Neuronal stem cell (in vitro differentiated cells): ENCODE measurements around the gene OLFML2A.
"Not testable (repeated sequence)": the region's sequence is repeated elsewhere in the genome, so short reads cannot be mapped to it uniquely, and the experiment has no call there.

Experiments
- DNase-seq: peaks from one replicate; pipeline ENCODE4 v3.0.0-alpha.2; 2013; ENCODE audit warnings: low spot score
- H2AFZ ChIP-seq: one replicate; pipeline ENCODE4 v1.6.1; 2013; ENCODE audit warnings: mild to moderate bottlenecking, low read length, inconsistent platforms
- H2AK5ac ChIP-seq: 2 replicates; pipeline ENCODE4 v1.6.1; 2013; ENCODE audit warnings: low read depth, mild to moderate bottlenecking, inconsistent platforms, low read length, moderate library complexity, mixed read lengths
- H2BK120ac ChIP-seq: 2 replicates; pipeline ENCODE4 v1.6.1; 2013; ENCODE audit warnings: low read depth, mild to moderate bottlenecking, inconsistent platforms, low read length, moderate library complexity, mixed read lengths
- H2BK12ac ChIP-seq: one replicate; pipeline ENCODE4 v1.6.1; 2013; ENCODE audit warnings: low read length, inconsistent platforms
- H2BK15ac ChIP-seq: 2 replicates; pipeline ENCODE4 v1.6.1; 2013; ENCODE audit warnings: mild to moderate bottlenecking, low read length, inconsistent platforms, mixed read lengths
- H2BK5ac ChIP-seq: one replicate; pipeline ENCODE4 v1.6.1; 2013; ENCODE audit warnings: inconsistent platforms, mild to moderate bottlenecking, low read length, moderate library complexity
- H3K14ac ChIP-seq: one replicate; pipeline ENCODE4 v1.6.1; 2013; ENCODE audit warnings: low read length, inconsistent platforms
- H3K18ac ChIP-seq: 2 replicates; pipeline ENCODE4 v1.6.1; 2013; ENCODE audit warnings: low read length, inconsistent platforms
- H3K23ac ChIP-seq: 2 replicates; pipeline ENCODE4 v1.6.1; 2013; ENCODE audit warnings: low read depth, mild to moderate bottlenecking, mixed read lengths, low read length, inconsistent platforms; ENCODE audit not compliant: poor library complexity
- H3K27ac ChIP-seq: replicated peaks from 3 replicates; pipeline ENCODE4 v1.5.1; 2013; ENCODE audit warnings: low read length, inconsistent platforms
- H3K27me3 ChIP-seq, 3 experiments: 2 replicates each; pipeline ENCODE4 v1.6.1; 2013; ENCODE audit warnings: low read length in 3 of 3, mild to moderate bottlenecking in 2 of 3, inconsistent platforms in 1 of 3, low read depth in 1 of 3, mixed read lengths in 1 of 3, moderate library complexity in 1 of 3; ENCODE audit not compliant: control insufficient read depth in 3 of 3, insufficient read depth in 3 of 3
- H3K36me3 ChIP-seq, 2 donors: replicated peaks in 1 of 2; 2 replicates each; pipeline ENCODE4 v1.6.1; 2013; ENCODE audit warnings: low read length in 2 of 2; ENCODE audit not compliant: control insufficient read depth in 2 of 2, insufficient read depth in 2 of 2
- H3K4ac ChIP-seq: 2 replicates; pipeline ENCODE4 v1.6.1; 2013; ENCODE audit warnings: inconsistent platforms, mild to moderate bottlenecking, low read length, moderate library complexity
- H3K4me1 ChIP-seq, 2 donors: 1 replicate in 1 of 2; 2 replicates in 1 of 2; pipeline ENCODE4 v1.6.1; 2013; ENCODE audit warnings: low read length in 2 of 2, low read depth in 1 of 2; ENCODE audit not compliant: control insufficient read depth in 2 of 2, insufficient read depth in 1 of 2
- H3K4me2 ChIP-seq: one replicate; pipeline ENCODE4 v1.6.1; 2013; ENCODE audit warnings: mild to moderate bottlenecking, low read length, inconsistent platforms; ENCODE audit not compliant: insufficient read depth, poor library complexity, severe bottlenecking
- H3K4me3 ChIP-seq, 2 donors: 2 replicates each; pipeline ENCODE4 v1.5.1; 2013; ENCODE audit warnings: low read length in 2 of 2, mild to moderate bottlenecking in 2 of 2, inconsistent platforms in 1 of 2, moderate library complexity in 1 of 2
- H3K79me1 ChIP-seq: one replicate; pipeline ENCODE4 v1.6.1; 2013; ENCODE audit warnings: low read depth, mild to moderate bottlenecking, inconsistent platforms, low read length, moderate library complexity
- H3K9ac ChIP-seq: one replicate; pipeline ENCODE4 v1.6.1; 2013; ENCODE audit warnings: mild to moderate bottlenecking, low read depth, low read length, inconsistent platforms; ENCODE audit not compliant: poor library complexity
- H3K9me3 ChIP-seq, 2 donors: replicated peaks in 1 of 2; 2 replicates each; pipeline versions ENCODE3 to v1.6.1; 2013; ENCODE audit warnings: low read length in 2 of 2, mild to moderate bottlenecking in 2 of 2, inconsistent platforms in 1 of 2, low read depth in 1 of 2, mixed read lengths in 1 of 2, moderate library complexity in 1 of 2; ENCODE audit not compliant: control insufficient read depth in 2 of 2, insufficient read depth in 1 of 2
- H4K8ac ChIP-seq: one replicate; pipeline ENCODE4 v1.6.1; 2013; ENCODE audit warnings: low read depth, mild to moderate bottlenecking, inconsistent platforms, low read length, moderate library complexity
- H4K91ac ChIP-seq: one replicate; pipeline ENCODE4 v1.6.1; 2013; ENCODE audit warnings: low read length, low read depth, mild to moderate bottlenecking, inconsistent platforms; ENCODE audit not compliant: poor library complexity
- WGBS, 2 donors: extraction: QIAGEN DNeasy Blood & Tissue Kit; methylation state at CpG; one replicate each; pipeline ENCODE4 v1.1.7; 2013; ENCODE audit warnings: missing lambda C conversion rate in 2 of 2, mixed read lengths in 1 of 2; ENCODE audit not compliant: insufficient read length in 2 of 2, insufficient replicate concordance in 1 of 2; ENCODE audit errors: extremely low coverage in 2 of 2; 5-methylcytosine and 5-hydroxymethylcytosine counted together

The OLFML2A gene

GRCh38 chr9:124831642-124832364 is 54.9 kb downstream of the OLFML2A start:
- H4K8ac ChIP-seq, result no peak overlapping the region
- no peak overlapping the region for H2BK120ac ChIP-seq
- H3K4me1 ChIP-seq, result no peaks in the 10 kb centered on the region
- no peak overlapping the region for H3K18ac ChIP-seq
- peaks cover 0 to 24% (median 0%) of the 10 kb centered on the region in 3 experiments for H3K27me3 ChIP-seq
- H2BK12ac ChIP-seq, result no peak overlapping the region
- H2AK5ac ChIP-seq, result peak overlapping the region; percentile 47
- H3K79me1 ChIP-seq, result no peaks in the 10 kb centered on the region
- no peak overlapping the region for H3K4ac ChIP-seq
- no peaks in the 10 kb centered on the region for H3K36me3 ChIP-seq
- H3K27ac ChIP-seq, result no peak overlapping the region
- H4K91ac ChIP-seq, result no peak overlapping the region
- no CpG with 5 or more reads among the region's 9 CpGs for WGBS, 2 donors
- H2AFZ ChIP-seq, result peak overlapping the region; percentile 59
- H3K9ac ChIP-seq, result no peak overlapping the region
- no peak overlapping the region for H3K14ac ChIP-seq
- H3K9me3 ChIP-seq, result no peaks in the 10 kb centered on the region
- H3K4me2 ChIP-seq, result no peak overlapping the region
- H2BK5ac ChIP-seq, result no peak overlapping the region
- H2BK15ac ChIP-seq, result no peak overlapping the region
- H3K23ac ChIP-seq, result peak overlapping the region; percentile 37
- no peak for DNase-seq
- H3K4me3 ChIP-seq, result peak overlapping the region in 1 of 2 donors; percentile 13

GRCh38 chr9:124834591-124834990 is 57.7 kb downstream of the OLFML2A start:
- no peaks in the 10 kb centered on the region for H3K9me3 ChIP-seq
- H2BK120ac ChIP-seq, result no peak overlapping the region
- no peak overlapping the region for H3K9ac ChIP-seq
- H2BK5ac ChIP-seq, result peak overlapping the region; percentile 69
- H4K91ac ChIP-seq, result no peak overlapping the region
- no peak overlapping the region for H2AFZ ChIP-seq
- H2BK12ac ChIP-seq, result no peak overlapping the region
- DNase-seq, result no peak
- no peak overlapping the region for H3K4ac ChIP-seq
- H3K36me3 ChIP-seq, result no peaks in the 10 kb centered on the region
- H2BK15ac ChIP-seq, result peak overlapping the region; percentile 6
- no CpG with 5 or more reads among the region's 7 CpGs for WGBS, 2 donors
- H4K8ac ChIP-seq, result no peak overlapping the region
- H3K27me3 ChIP-seq, result peaks cover 0 to 24% (median 0%) of the 10 kb centered on the region in 3 experiments
- peak overlapping the region; percentile 41 for H3K18ac ChIP-seq
- H3K4me2 ChIP-seq, result no peak overlapping the region
- no peaks in the 10 kb centered on the region for H3K79me1 ChIP-seq
- H3K4me3 ChIP-seq, result no peak overlapping the region
- H2AK5ac ChIP-seq, result no peak overlapping the region
- H3K27ac ChIP-seq, result no peak overlapping the region
- H3K4me1 ChIP-seq, result no peaks in the 10 kb centered on the region
- H3K14ac ChIP-seq, result no peak overlapping the region
- peak overlapping the region; percentile 6 for H3K23ac ChIP-seq

- Histone ChIP-seq H3K14ac (no peak overlapping the region), H3K27ac (no peak overlapping the region), H2AFZ (peak overlapping the region; percentile 23), H3K4ac (no peak overlapping the region), H3K79me1 (no peaks in the 10 kb centered on the region), H2BK120ac (no peak overlapping the region), H3K27me3 (peaks cover 0 to 24% (median 0%) of the 10 kb centered on the region in 3 experiments), H2AK5ac (no peak overlapping the region), H3K36me3 (no peaks in the 10 kb centered on the region), H3K4me1 (no peaks in the 10 kb centered on the region), H2BK12ac (no peak overlapping the region), H4K91ac (no peak overlapping the region), H3K4me3 (no peak overlapping the region), H3K23ac (peak overlapping the region; percentile 6), H3K4me2 (no peak overlapping the region), H2BK5ac (peak overlapping the region; percentile 69), H3K18ac (peak overlapping the region; percentile 41), H2BK15ac (peak overlapping the region; percentile 6), H4K8ac (no peak overlapping the region), H3K9me3 (no peaks in the 10 kb centered on the region), H3K9ac (no peak overlapping the region)
- no CpG with 5 or more reads among the region's 13 CpGs for WGBS, 2 donors
- DNase-seq, result no peak
These were observed 58.2 kb downstream of the OLFML2A start for GRCh38 chr9:124835026-124835557.

GRCh38 chr9:124838132-124838531 is 61.2 kb downstream of the OLFML2A start:
- H3K27me3 ChIP-seq, H4K91ac ChIP-seq, H3K79me1 ChIP-seq, H2AK5ac ChIP-seq, H2BK12ac ChIP-seq, H3K27ac ChIP-seq, H3K4ac ChIP-seq, H2BK5ac ChIP-seq, H3K18ac ChIP-seq, H4K8ac ChIP-seq, H3K4me1 ChIP-seq, H3K9me3 ChIP-seq, H3K4me3 ChIP-seq, H3K36me3 ChIP-seq, H3K4me2 ChIP-seq, DNase-seq, H2BK120ac ChIP-seq, H3K9ac ChIP-seq, H3K14ac ChIP-seq, H3K23ac ChIP-seq, H2BK15ac ChIP-seq, H2AFZ ChIP-seq: not testable (repeated sequence)
- no CpG with 5 or more reads among the region's 5 CpGs for WGBS, 2 donors
